ENCODE measurements around the gene BAHCC1.
"Not testable (repeated sequence)": the region's sequence is repeated elsewhere in the genome, so short reads cannot be mapped to it uniquely, and the experiment has no call there.

The BAHCC1 gene

GRCh38 chr17:81425041-81425440 is 29.8 kb downstream of the BAHCC1 start:
- not testable (repeated sequence) for H3K79me2 ChIP-seq (ENCODE audit: control insufficient read depth, insufficient read depth, low read length, poor library complexity); H4K8ac ChIP-seq (ENCODE audit: low read depth, low read length); H2AK5ac ChIP-seq (ENCODE audit: low read length); H4K91ac ChIP-seq (ENCODE audit: low read depth, low read length); H3K23ac ChIP-seq (ENCODE audit: low read length); H2BK5ac ChIP-seq (ENCODE audit: low read depth, low read length, poor library complexity); H2AFZ ChIP-seq (ENCODE audit: insufficient read depth, low read length, poor library complexity); H3K27me3 ChIP-seq (ENCODE audit: insufficient read depth, low read length); H3K18ac ChIP-seq (ENCODE audit: low read length); H3K4me2 ChIP-seq (ENCODE audit: low read length); H3K36me3 ChIP-seq (ENCODE audit: control insufficient read depth in 1 of 2, insufficient read depth in 2 of 2, low read length in 2 of 2); H2BK120ac ChIP-seq (ENCODE audit: insufficient read depth, low read length, poor library complexity); H3K27ac ChIP-seq (ENCODE audit: low read depth, low read length); H4K12ac ChIP-seq (ENCODE audit: low read depth, low read length); H3K9ac ChIP-seq (ENCODE audit: low read length); DNase-seq; H2BK12ac ChIP-seq (ENCODE audit: low read length); H3K4ac ChIP-seq (ENCODE audit: low read depth, low read length); H3K14ac ChIP-seq (ENCODE audit: low read length)
- Histone ChIP-seq H3K4me1 (ENCODE audit: control insufficient read depth in 1 of 2, insufficient read depth in 2 of 2, low read length in 2 of 2) (peaks cover 8 to 12% of the 10 kb centered on the region in 2 experiments), H3K9me3 (ENCODE audit: insufficient read depth, low read depth, low read length) (peaks cover 14% of the 10 kb centered on the region), H3K79me1 (ENCODE audit: low read length) (peaks cover 12% of the 10 kb centered on the region), H3K4me3 (ENCODE audit: low read depth, low read length) (peak overlapping the region; percentile 62)

- not testable (repeated sequence) for H3K79me2 ChIP-seq (ENCODE audit: control insufficient read depth, insufficient read depth, low read length, poor library complexity); H3K9ac ChIP-seq (ENCODE audit: low read length); H3K27ac ChIP-seq (ENCODE audit: low read depth, low read length); DNase-seq; H3K36me3 ChIP-seq (ENCODE audit: control insufficient read depth in 1 of 2, insufficient read depth in 2 of 2, low read length in 2 of 2); H2BK120ac ChIP-seq (ENCODE audit: insufficient read depth, low read length, poor library complexity); H3K27me3 ChIP-seq (ENCODE audit: insufficient read depth, low read length); H4K91ac ChIP-seq (ENCODE audit: low read depth, low read length); H4K12ac ChIP-seq (ENCODE audit: low read depth, low read length); H3K4me2 ChIP-seq (ENCODE audit: low read length); H2BK12ac ChIP-seq (ENCODE audit: low read length); H2AK5ac ChIP-seq (ENCODE audit: low read length); H4K8ac ChIP-seq (ENCODE audit: low read depth, low read length); H3K18ac ChIP-seq (ENCODE audit: low read length); H3K4ac ChIP-seq (ENCODE audit: low read depth, low read length); H3K14ac ChIP-seq (ENCODE audit: low read length); H3K23ac ChIP-seq (ENCODE audit: low read length); H2BK5ac ChIP-seq (ENCODE audit: low read depth, low read length, poor library complexity); H2AFZ ChIP-seq (ENCODE audit: insufficient read depth, low read length, poor library complexity)
- Histone ChIP-seq H3K4me1 (ENCODE audit: control insufficient read depth in 1 of 2, insufficient read depth in 2 of 2, low read length in 2 of 2) (peaks cover 8 to 12% of the 10 kb centered on the region in 2 experiments), H3K79me1 (ENCODE audit: low read length) (peaks cover 12% of the 10 kb centered on the region), H3K9me3 (ENCODE audit: insufficient read depth, low read depth, low read length) (peaks cover 14% of the 10 kb centered on the region), H3K4me3 (ENCODE audit: low read depth, low read length) (peak overlapping the region; percentile 58)
- WGBS (ENCODE audit: extremely low coverage, insufficient coverage, insufficient read length), result no CpG with 5 or more reads among the region's 4 CpGs
These were observed 30.6 kb downstream of the BAHCC1 start for GRCh38 chr17:81425716-81426392.

GRCh38 chr17:81426393-81427172 is 31.3 kb downstream of the BAHCC1 start:
- no peak overlapping the region for H2BK12ac ChIP-seq (ENCODE audit: low read length)
- H3K18ac ChIP-seq (ENCODE audit: low read length), result no peak overlapping the region
- no CpG with 5 or more reads among the region's 22 CpGs for WGBS (ENCODE audit: extremely low coverage, insufficient coverage, insufficient read length)
- no peak overlapping the region for H3K9ac ChIP-seq (ENCODE audit: low read length)
- no peak overlapping the region for H3K4ac ChIP-seq (ENCODE audit: low read depth, low read length)
- H3K4me2 ChIP-seq (ENCODE audit: low read length), result no peak overlapping the region
- no peak overlapping the region for H3K23ac ChIP-seq (ENCODE audit: low read length)
- no peak overlapping the region for H4K12ac ChIP-seq (ENCODE audit: low read depth, low read length)
- no peaks in the 10 kb centered on the region for H3K27me3 ChIP-seq (ENCODE audit: insufficient read depth, low read length)
- no peak overlapping the region for H3K27ac ChIP-seq (ENCODE audit: low read depth, low read length)
- no peak overlapping the region for H4K91ac ChIP-seq (ENCODE audit: low read depth, low read length)
- no peak overlapping the region for H3K14ac ChIP-seq (ENCODE audit: low read length)
- peaks cover 8 to 12% of the 10 kb centered on the region in 2 experiments for H3K4me1 ChIP-seq (ENCODE audit: control insufficient read depth in 1 of 2, insufficient read depth in 2 of 2, low read length in 2 of 2)
- H2AFZ ChIP-seq (ENCODE audit: insufficient read depth, low read length, poor library complexity), result no peak overlapping the region
- H3K36me3 ChIP-seq (ENCODE audit: control insufficient read depth in 1 of 2, insufficient read depth in 2 of 2, low read length in 2 of 2), result no peaks in the 10 kb centered on the region
- H3K79me2 ChIP-seq (ENCODE audit: control insufficient read depth, insufficient read depth, low read length, poor library complexity), result no peaks in the 10 kb centered on the region
- no peak for DNase-seq
- H3K79me1 ChIP-seq (ENCODE audit: low read length), result peaks cover 12% of the 10 kb centered on the region
- no peak overlapping the region for H2AK5ac ChIP-seq (ENCODE audit: low read length)
- H4K8ac ChIP-seq (ENCODE audit: low read depth, low read length), result no peak overlapping the region
- H3K4me3 ChIP-seq (ENCODE audit: low read depth, low read length), result no peak overlapping the region
- H2BK5ac ChIP-seq (ENCODE audit: low read depth, low read length, poor library complexity), result no peak overlapping the region
- peaks cover 14% of the 10 kb centered on the region for H3K9me3 ChIP-seq (ENCODE audit: insufficient read depth, low read depth, low read length)
- H2BK120ac ChIP-seq (ENCODE audit: insufficient read depth, low read length, poor library complexity), result no peak overlapping the region

GRCh38 chr17:81427173-81428120 is 32.2 kb downstream of the BAHCC1 start:
- H3K9ac ChIP-seq (ENCODE audit: low read length), result no peak overlapping the region
- no peak overlapping the region for H2AK5ac ChIP-seq (ENCODE audit: low read length)
- H3K4ac ChIP-seq (ENCODE audit: low read depth, low read length), result no peak overlapping the region
- peaks cover 8 to 10% of the 10 kb centered on the region in 2 experiments for H3K4me1 ChIP-seq (ENCODE audit: control insufficient read depth in 1 of 2, insufficient read depth in 2 of 2, low read length in 2 of 2)
- DNase-seq, result no peak
- no CpG with 5 or more reads among the region's 41 CpGs for WGBS (ENCODE audit: extremely low coverage, insufficient coverage, insufficient read length)
- H4K12ac ChIP-seq (ENCODE audit: low read depth, low read length), result no peak overlapping the region
- H2BK5ac ChIP-seq (ENCODE audit: low read depth, low read length, poor library complexity), result no peak overlapping the region
- no peaks in the 10 kb centered on the region for H3K79me2 ChIP-seq (ENCODE audit: control insufficient read depth, insufficient read depth, low read length, poor library complexity)
- H3K27me3 ChIP-seq (ENCODE audit: insufficient read depth, low read length), result no peaks in the 10 kb centered on the region
- peaks cover 14% of the 10 kb centered on the region for H3K9me3 ChIP-seq (ENCODE audit: insufficient read depth, low read depth, low read length)
- no peak overlapping the region for H3K4me3 ChIP-seq (ENCODE audit: low read depth, low read length)
- H2BK12ac ChIP-seq (ENCODE audit: low read length), result no peak overlapping the region
- no peak overlapping the region for H3K4me2 ChIP-seq (ENCODE audit: low read length)
- no peak overlapping the region for H2AFZ ChIP-seq (ENCODE audit: insufficient read depth, low read length, poor library complexity)
- H4K8ac ChIP-seq (ENCODE audit: low read depth, low read length), result no peak overlapping the region
- no peak overlapping the region for H3K18ac ChIP-seq (ENCODE audit: low read length)
- H3K36me3 ChIP-seq (ENCODE audit: control insufficient read depth in 1 of 2, insufficient read depth in 2 of 2, low read length in 2 of 2), result no peaks in the 10 kb centered on the region
- H3K27ac ChIP-seq (ENCODE audit: low read depth, low read length), result no peak overlapping the region
- H2BK120ac ChIP-seq (ENCODE audit: insufficient read depth, low read length, poor library complexity), result no peak overlapping the region
- no peak overlapping the region for H4K91ac ChIP-seq (ENCODE audit: low read depth, low read length)
- H3K79me1 ChIP-seq (ENCODE audit: low read length), result peaks cover 10% of the 10 kb centered on the region
- H3K23ac ChIP-seq (ENCODE audit: low read length), result no peak overlapping the region
- H3K14ac ChIP-seq (ENCODE audit: low read length), result no peak overlapping the region

Measured in trophoblast cell (in vitro differentiated cells and primary cell).